Astrocyte (in vitro differentiated cells and primary cell): Measurements from ENCODE around the gene RASA2.

Source experiments
- EZH2 ChIP-seq: IDR thresholded peaks from 2 replicates; pipeline ENCODE4 v1.6.1; 2012; ENCODE audit warnings: mild to moderate bottlenecking, low read length, inconsistent platforms; ENCODE audit not compliant: insufficient read depth
- TF ChIP-seq, protein P1 (sequence below): IDR thresholded peaks from 2 replicates; pipeline ENCODE4 v1.5.1; 2011; ENCODE audit warnings: low read depth, mild to moderate bottlenecking, inconsistent platforms, low read length, moderate library complexity; ENCODE audit not compliant: insufficient read depth

GRCh38 chr3:141655801-141656200, 169.0 kb downstream of the RASA2 start:
- TF ChIP-seq, protein P1, sequence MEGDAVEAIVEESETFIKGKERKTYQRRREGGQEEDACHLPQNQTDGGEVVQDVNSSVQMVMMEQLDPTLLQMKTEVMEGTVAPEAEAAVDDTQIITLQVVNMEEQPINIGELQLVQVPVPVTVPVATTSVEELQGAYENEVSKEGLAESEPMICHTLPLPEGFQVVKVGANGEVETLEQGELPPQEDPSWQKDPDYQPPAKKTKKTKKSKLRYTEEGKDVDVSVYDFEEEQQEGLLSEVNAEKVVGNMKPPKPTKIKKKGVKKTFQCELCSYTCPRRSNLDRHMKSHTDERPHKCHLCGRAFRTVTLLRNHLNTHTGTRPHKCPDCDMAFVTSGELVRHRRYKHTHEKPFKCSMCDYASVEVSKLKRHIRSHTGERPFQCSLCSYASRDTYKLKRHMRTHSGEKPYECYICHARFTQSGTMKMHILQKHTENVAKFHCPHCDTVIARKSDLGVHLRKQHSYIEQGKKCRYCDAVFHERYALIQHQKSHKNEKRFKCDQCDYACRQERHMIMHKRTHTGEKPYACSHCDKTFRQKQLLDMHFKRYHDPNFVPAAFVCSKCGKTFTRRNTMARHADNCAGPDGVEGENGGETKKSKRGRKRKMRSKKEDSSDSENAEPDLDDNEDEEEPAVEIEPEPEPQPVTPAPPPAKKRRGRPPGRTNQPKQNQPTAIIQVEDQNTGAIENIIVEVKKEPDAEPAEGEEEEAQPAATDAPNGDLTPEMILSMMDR, result no peak
- TF ChIP-seq EZH2, result no peak
